NCI-H2081 treated with DMSO at 0.1 percent for 48 hours (cell line): ENCODE results near the gene PRKCZ.
"Not testable (repeated sequence)": the region's sequence is repeated elsewhere in the genome, so short reads cannot be mapped to it uniquely, and the experiment has no call there.

Source experiments
- DNase-seq: peaks from one replicate; lab custom pipeline; 2025; lab: John Stamatoyannopoulos, UW

PRKCZ gene

DNA sequence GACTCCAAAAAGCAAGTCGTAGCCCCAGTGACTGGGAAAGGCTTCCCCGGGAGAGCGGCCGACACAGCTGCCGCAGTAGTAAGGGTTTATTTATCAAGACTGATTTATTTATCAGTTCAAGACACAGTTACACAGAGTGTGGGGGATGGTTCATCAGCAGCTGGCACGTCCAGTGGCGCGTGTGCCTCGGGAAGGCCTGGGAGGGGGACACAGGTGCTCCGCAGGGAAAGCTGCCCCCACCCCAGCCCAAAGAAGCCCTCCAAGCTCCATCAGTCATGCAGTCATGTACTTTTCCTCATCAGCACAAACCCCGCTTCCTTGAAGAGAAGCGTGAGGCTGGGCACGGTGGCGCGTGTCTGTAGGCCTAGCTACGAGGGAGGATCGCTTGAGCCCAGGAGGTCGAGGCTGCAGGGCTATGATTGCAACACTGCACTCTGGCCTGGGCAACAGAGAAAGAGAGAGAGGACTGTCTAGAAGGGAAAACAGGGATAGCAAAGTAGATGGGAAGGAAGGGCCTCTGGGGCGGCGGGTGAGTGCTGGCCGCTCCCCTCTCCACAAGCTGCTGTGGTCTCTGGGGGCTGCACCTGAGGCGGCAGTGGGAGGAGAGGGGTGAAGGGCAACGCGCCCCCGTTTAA, 53.2 kb downstream of the PRKCZ start:
- no peak for DNase-seq

- no peak for DNase-seq
Observed at GRCh38 chr1:2103901-2104590, 53.8 kb downstream of the PRKCZ start.

DNA sequence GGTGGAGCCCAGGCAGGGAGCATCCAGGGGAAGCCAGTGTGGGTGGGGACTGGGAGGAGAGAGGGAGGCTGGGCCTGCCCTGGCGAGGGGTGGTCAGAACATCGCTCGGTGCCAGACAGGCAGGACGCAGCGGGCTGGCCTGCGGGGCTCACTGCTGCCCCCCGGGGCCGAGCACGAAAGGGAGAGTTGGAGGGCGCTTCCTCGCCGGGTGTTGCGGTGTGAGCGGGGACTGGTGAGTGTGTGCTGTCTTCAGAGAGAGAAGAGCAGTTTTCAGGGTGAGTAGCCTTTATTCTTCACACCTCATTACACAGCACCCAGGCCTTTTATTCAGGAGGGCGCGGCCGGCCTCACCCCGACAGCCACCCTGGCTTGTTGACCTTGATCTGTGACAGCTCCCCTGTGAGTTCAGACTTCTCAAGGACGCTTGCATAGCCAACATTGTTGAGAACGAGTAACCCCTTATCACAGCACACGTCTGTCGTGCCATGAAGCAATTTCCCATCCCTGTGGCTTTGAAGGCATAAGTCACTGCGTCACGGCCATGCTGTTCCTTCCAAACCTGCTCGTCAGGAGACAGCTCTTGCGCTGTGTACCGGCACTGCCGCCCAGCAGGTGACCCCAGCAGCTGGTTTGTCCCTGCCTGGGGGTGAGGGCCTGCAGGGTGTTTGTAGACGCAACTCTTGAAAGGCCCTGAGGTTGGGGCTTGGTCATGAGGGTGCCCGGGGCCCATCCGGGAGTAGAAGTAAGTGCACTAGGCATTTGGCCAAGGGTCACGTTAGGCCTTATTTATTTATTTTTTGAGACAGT, 54.6 kb downstream of the PRKCZ start:
- DNase-seq = no peak

GRCh38 chr1:2105781-2106524, 55.7 kb downstream of the PRKCZ start:
- no peak for DNase-seq

- no peak for DNase-seq
Observed at GRCh38 chr1:2106659-2107405, 56.6 kb downstream of the PRKCZ start.

GRCh38 chr1:2107586-2108212, 57.5 kb downstream of the PRKCZ start:
- DNase-seq = no peak

DNA sequence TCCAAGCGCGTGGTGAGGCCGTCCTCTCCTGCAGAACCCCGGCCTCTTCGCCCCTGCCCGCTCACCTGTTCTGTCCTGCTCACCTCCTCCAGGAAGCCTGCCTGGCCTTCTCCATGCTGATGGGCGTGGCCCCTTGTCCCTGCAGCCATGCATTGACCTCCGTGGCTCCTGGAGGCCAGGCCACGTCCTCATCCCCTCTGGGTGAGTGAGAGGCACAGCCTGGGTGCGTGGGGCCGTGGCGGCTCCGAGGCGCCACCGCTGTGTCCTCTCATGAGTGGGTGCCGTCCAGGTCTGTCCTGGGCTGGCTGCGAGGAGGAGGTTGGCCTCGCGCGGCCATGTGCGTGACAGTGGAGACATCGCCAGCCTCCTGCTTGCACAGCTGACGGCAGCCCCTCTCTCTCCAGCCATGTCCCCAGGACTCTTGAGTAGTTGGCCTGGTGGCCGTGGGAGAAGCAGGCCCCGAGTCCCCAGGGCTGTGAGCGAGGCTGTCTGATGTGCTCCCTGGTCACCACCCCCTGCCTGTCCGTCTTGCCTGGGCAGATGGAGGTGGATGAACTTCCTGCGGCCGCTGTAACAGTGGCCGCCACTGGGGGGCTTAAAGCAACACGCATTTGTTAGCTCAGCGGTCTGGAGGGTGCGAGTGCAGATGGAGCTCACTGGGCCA, 58.1 kb downstream of the PRKCZ start:
- no peak for DNase-seq

- DNase-seq = no peak
Observed at GRCh38 chr1:2108877-2109580, 58.8 kb downstream of the PRKCZ start.

GRCh38 chr1:2109581-2110021, 59.4 kb downstream of the PRKCZ start:
- no peak for DNase-seq

DNA sequence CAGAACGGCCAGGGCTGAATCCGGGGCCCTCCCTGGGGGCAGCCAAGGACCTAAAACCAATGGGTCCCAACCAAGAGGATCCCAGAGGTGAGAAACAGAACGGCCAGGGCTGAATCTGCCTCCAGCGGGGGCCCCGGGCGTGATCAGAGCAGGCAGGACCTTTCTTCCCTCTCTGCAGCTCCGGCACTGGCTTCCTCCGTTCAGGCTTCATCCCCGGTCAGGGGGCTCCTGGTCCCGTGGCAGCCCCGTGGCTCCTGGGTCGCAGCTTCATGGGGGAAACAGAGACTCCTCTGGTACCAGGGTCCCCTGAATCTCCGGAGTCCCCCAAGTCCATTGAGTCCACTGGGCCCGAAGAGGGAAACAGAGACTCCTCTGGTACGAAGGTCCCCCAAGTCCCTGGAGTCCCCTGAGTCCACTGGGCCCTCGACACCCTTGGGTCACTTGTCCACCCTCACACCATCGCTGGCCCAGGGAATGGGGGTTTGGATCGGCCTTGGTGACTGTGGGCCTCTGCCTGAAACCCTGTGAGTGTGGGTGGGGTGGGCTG, 60.1 kb downstream of the PRKCZ start:
- DNase-seq = no peak

DNA sequence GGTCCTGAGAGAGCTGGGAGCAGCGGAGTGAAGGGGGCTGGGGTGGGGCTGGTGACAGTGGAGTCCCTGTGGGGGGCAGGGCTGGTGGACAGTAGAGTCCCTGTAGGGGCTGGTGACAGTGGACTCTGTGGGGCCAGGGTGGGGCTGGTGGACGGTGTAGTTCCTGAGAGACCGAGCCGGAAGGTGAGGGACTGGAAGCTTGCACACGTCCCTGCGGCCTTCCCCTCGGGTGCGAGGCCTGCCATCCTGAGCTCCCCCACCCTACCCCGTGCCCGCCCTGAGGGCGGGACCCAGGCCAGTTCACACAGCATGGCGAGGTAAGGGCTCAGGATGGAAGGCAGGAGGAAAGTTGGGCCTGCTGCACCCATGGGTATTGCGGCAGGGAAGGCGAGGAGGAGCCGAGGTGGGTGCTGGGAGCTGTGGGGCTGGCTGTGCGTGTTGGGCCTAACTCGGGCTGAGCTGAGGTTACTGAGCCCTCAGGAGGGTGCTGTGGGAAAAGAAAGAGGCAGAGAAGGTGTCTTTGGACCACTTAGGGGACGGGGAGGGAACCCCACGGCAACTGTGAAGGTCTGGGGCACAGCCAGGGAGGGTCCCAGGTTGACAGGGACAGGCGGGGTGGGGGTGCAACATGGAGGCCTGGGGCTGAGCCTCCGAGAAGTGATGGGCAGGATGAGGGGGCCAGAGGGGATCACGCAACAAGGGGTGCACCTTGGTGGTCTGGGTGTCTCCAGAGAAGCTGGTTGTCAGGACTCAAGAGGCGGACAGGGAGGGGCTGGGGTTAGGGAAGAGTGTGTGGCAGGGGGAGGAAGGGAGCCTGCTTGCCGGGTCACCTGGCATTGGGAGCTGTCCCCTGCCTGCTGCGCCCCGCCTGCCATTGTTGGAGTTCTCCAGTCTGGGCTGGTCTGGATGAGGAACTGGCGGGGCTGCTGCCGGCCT, 60.8 kb downstream of the PRKCZ start:
- DNase-seq = no peak

DNA sequence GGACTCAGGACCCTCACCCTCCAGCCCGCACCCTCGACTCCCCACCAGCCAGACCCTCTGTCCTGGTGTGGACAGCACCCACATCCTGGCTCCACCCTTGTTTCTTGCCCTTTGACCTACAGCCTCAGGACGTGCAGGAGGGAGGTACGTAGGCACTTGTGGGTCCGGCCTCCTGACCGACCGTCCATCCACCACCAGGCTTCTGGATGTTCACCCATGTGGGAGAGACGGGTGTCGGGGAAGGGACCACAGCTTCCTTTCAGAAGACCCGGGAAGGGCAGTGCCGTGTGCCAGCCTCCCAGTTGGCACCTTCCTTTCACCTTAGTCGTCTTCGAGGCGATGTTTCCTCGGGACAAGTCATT, 61.4 kb downstream of the PRKCZ start:
- no peak for DNase-seq

- no peak for DNase-seq
Observed at GRCh38 chr1:2112280-2112701, 62.1 kb downstream of the PRKCZ start.

GRCh38 chr1:2113620-2114135, 63.5 kb downstream of the PRKCZ start:
- DNase-seq = no peak

DNA sequence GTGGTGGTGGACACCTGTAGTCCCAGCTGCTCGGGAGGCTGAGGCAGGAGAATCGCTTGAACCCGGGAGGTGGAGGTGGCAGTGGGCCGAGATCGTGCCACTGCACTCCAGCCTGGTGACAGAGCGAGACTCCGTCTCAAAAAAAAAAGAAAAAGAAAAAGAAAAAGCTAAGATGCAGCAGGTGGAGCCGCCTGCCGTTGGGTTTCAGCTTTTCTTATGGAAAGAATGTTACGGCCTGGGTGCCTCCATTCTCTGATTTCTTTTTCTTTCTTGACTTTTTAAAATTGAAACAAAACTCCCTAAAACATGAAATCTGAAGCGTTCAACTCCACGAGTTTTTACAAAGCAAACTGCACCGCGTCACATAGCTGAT, 64.4 kb downstream of the PRKCZ start:
- not testable (repeated sequence) for DNase-seq

DNA sequence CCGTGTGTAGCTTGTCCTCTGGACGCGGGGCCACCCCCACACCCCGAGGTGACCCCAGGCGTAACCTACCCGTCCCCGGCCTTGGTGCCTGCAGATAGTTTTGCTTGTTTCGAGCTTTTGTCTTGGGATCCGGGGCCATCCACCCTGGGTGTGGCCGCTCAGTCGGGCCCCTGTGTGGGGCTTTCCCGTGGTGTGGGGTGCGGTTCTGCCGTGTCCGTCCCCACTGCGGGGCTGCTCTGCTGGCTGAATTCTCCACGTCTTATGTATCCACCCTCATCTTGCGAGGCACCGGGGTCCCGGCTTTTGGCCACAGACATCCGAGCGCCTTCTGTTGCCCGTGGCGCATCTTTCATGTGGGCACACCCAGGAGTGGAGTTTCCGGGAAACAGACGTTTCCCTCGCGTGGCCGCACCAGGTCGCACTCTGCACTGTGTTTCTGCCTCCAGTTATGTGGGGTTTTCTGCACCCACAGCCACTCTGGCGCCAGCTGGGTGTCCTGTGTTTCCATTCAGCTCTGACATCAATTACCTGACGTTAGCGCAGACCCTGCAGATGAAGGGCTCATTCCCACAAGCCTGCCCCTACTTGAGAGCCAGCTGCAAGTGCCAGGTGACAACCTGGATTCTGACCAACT, 64.9 kb downstream of the PRKCZ start:
- no peak for DNase-seq

- no peak for DNase-seq
Observed at GRCh38 chr1:2115702-2116341, 65.6 kb downstream of the PRKCZ start.
